T-helper 2 cell treated with Interferon-gamma antibody and Interleukin-4, amounts not matched to agents 100 ng/mL and 5 ng/mL, for 36 hours (primary cell): ENCODE results near the gene LUC7L. TPM values are rescaled to one million over a fixed set of nuclear protein-coding genes. Genes with fewer than 3 reads are reported as not detected.
"Not testable (repeated sequence)": the region's sequence is repeated elsewhere in the genome, so short reads cannot be mapped to it uniquely, and the experiment has no call there.

Experiments
- intact Hi-C: fragments of 100-400 bp; cut with micrococcal nuclease; formaldehyde crosslinking; loops from one replicate; pipeline ENCODE4 v1.15.1; 2023
- total RNA-seq: library from RNA; stranded (reverse); gene quantifications from 2 replicates; pipeline ENCODE4 v1.2.3, GENCODE V29; 2022

The LUC7L gene
- total RNA-seq, 1 donor from 2014 or later = 80.8 TPM

DNA sequence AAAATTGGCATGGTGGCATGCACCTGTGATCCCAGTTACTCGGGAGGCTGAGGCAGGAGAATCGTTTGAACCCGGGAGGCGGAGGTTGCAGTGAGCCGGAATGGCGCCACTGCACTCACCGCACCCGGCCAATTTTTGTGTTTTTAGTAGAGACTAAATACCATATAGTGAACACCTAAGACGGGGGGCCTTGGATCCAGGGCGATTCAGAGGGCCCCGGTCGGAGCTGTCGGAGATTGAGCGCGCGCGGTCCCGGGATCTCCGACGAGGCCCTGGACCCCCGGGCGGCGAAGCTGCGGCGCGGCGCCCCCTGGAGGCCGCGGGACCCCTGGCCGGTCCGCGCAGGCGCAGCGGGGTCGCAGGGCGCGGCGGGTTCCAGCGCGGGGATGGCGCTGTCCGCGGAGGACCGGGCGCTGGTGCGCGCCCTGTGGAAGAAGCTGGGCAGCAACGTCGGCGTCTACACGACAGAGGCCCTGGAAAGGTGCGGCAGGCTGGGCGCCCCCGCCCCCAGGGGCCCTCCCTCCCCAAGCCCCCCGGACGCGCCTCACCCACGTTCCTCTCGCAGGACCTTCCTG is 49.1 kb downstream of the LUC7L start, which contains the start of gene HBQ1:
Gene HBQ1, plus strand, starts transcription at position 359 of the 575 bp plus-strand sequence. Its CDS starts 28 bp downstream, at position 387.
- intact Hi-C loops = loop anchor here (2.0 kb wide), 2 partner anchors 63 to 73 kb away; no protein-coding TSS in a partner anchor

- intact Hi-C loops = loop anchor here (2.0 kb wide), 2 partner anchors 63 to 73 kb away; no protein-coding TSS in a partner anchor
These were observed 49.8 kb downstream of the LUC7L start for GRCh38 chr16:179211-180092.

DNA sequence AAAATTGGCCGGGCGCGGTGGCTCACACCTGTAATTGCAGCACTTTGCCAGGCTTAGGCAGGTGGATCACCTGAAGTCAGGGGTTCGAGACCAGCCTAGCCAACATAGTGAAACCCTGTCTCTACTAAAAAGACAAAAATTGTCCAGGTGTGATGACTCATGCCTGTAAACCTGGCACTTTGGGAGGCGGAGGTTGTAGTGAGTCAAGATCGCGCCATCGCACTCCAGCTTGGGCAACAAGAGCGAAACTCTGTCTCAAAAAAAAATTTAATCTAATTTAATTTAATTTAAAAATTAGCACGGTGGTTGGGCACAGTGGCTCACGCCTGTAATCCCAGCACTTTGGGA is 50.6 kb downstream of the LUC7L start:
- intact Hi-C loops = no loop called here

DNA sequence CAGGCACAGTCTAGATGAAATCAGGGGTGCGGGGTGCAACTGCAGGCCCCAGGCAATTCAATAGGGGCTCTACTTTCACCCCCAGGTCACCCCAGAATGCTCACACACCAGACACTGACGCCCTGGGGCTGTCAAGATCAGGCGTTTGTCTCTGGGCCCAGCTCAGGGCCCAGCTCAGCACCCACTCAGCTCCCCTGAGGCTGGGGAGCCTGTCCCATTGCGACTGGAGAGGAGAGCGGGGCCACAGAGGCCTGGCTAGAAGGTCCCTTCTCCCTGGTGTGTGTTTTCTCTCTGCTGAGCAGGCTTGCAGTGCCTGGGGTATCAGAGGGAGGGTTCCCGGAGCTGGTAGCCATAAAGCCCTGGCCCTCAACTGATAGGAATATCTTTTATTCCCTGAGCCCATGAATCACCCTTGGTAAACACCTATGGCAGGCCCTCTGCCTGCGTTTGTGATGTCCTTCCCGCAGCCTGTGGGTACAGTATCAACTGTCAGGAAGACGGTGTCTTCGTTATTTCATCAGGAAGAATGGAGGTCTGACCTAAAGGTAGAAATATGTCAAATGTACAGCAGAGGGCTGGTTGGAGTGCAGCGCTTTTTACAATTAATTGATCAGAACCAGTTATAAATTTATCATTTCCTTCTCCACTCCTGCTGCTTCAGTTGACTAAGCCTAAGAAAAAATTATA is 51.1 kb downstream of the LUC7L start:
- intact Hi-C loops = no loop called here

DNA sequence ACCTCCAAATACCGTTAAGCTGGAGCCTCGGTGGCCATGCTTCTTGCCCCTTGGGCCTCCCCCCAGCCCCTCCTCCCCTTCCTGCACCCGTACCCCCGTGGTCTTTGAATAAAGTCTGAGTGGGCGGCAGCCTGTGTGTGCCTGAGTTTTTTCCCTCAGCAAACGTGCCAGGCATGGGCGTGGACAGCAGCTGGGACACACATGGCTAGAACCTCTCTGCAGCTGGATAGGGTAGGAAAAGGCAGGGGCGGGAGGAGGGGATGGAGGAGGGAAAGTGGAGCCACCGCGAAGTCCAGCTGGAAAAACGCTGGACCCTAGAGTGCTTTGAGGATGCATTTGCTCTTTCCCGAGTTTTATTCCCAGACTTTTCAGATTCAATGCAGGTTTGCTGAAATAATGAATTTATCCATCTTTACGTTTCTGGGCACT is 51.8 kb downstream of the LUC7L start:
- intact Hi-C loops = no loop called here

DNA sequence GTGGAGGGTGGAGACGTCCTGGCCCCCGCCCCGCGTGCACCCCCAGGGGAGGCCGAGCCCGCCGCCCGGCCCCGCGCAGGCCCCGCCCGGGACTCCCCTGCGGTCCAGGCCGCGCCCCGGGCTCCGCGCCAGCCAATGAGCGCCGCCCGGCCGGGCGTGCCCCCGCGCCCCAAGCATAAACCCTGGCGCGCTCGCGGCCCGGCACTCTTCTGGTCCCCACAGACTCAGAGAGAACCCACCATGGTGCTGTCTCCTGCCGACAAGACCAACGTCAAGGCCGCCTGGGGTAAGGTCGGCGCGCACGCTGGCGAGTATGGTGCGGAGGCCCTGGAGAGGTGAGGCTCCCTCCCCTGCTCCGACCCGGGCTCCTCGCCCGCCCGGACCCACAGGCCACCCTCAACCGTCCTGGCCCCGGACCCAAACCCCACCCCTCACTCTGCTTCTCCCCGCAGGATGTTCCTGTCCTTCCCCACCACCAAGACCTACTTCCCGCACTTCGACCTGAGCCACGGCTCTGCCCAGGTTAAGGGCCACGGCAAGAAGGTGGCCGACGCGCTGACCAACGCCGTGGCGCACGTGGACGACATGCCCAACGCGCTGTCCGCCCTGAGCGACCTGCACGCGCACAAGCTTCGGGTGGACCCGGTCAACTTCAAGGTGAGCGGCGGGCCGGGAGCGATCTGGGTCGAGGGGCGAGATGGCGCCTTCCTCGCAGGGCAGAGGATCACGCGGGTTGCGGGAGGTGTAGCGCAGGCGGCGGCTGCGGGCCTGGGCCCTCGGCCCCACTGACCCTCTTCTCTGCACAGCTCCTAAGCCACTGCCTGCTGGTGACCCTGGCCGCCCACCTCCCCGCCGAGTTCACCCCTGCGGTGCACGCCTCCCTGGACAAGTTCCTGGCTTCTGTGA is 52.5 kb downstream of the LUC7L start, which contains the start of gene HBA1:
Gene HBA1, plus strand, starts transcription at position 204 of the 906 bp plus-strand sequence. Its CDS starts 37 bp downstream, at position 241.
- intact Hi-C loops = not testable (repeated sequence)

- intact Hi-C loops = not testable (repeated sequence)
These were observed 53.2 kb downstream of the LUC7L start for GRCh38 chr16:176006-176405.

- intact Hi-C loops = no loop called here
These were observed 54.0 kb downstream of the LUC7L start for GRCh38 chr16:175011-175949.

GRCh38 chr16:173928-174769 is 55.1 kb downstream of the LUC7L start:
- intact Hi-C loops = not testable (repeated sequence)

DNA sequence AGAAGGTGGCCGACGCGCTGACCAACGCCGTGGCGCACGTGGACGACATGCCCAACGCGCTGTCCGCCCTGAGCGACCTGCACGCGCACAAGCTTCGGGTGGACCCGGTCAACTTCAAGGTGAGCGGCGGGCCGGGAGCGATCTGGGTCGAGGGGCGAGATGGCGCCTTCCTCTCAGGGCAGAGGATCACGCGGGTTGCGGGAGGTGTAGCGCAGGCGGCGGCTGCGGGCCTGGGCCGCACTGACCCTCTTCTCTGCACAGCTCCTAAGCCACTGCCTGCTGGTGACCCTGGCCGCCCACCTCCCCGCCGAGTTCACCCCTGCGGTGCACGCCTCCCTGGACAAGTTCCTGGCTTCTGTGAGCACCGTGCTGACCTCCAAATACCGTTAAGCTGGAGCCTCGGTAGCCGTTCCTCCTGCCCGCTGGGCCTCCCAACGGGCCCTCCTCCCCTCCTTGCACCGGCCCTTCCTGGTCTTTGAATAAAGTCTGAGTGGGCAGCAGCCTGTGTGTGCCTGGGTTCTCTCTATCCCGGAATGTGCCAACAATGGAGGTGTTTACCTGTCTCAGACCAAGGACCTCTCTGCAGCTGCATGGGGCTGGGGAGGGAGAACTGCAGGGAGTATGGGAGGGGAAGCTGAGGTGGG is 55.9 kb downstream of the LUC7L start:
- intact Hi-C loops = not testable (repeated sequence)

DNA sequence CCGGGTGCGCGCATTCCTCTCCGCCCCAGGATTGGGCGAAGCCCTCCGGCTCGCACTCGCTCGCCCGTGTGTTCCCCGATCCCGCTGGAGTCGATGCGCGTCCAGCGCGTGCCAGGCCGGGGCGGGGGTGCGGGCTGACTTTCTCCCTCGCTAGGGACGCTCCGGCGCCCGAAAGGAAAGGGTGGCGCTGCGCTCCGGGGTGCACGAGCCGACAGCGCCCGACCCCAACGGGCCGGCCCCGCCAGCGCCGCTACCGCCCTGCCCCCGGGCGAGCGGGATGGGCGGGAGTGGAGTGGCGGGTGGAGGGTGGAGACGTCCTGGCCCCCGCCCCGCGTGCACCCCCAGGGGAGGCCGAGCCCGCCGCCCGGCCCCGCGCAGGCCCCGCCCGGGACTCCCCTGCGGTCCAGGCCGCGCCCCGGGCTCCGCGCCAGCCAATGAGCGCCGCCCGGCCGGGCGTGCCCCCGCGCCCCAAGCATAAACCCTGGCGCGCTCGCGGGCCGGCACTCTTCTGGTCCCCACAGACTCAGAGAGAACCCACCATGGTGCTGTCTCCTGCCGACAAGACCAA is 56.8 kb downstream of the LUC7L start, which contains the start of gene HBA2:
Gene HBA2, plus strand, starts transcription at position 503 of the 568 bp plus-strand sequence. Its CDS starts 37 bp downstream, at position 540.
- intact Hi-C loops = not testable (repeated sequence)

GRCh38 chr16:170788-171187 is 58.5 kb downstream of the LUC7L start:
- intact Hi-C loops = no loop called here

GRCh38 chr16:170088-170507 is 59.2 kb downstream of the LUC7L start:
- intact Hi-C loops = not testable (repeated sequence)

- intact Hi-C loops = no loop called here
These were observed 60.2 kb downstream of the LUC7L start for GRCh38 chr16:169014-169413.

- intact Hi-C loops = no loop called here
These were observed 60.8 kb downstream of the LUC7L start for GRCh38 chr16:168424-168823.

GRCh38 chr16:167122-167690 is 62.0 kb downstream of the LUC7L start:
- intact Hi-C loops = no loop called here

- intact Hi-C loops = no loop called here
These were observed 62.7 kb downstream of the LUC7L start for GRCh38 chr16:166375-167121.
